ENCODE data around the gene NSD1.
A peak's percentile ranks its signal among the peaks of the same experiment; 100 is the strongest.
"Not testable (repeated sequence)": the region's sequence is repeated elsewhere in the genome, so short reads cannot be mapped to it uniquely, and the experiment has no call there.

NSD1 gene

DNA sequence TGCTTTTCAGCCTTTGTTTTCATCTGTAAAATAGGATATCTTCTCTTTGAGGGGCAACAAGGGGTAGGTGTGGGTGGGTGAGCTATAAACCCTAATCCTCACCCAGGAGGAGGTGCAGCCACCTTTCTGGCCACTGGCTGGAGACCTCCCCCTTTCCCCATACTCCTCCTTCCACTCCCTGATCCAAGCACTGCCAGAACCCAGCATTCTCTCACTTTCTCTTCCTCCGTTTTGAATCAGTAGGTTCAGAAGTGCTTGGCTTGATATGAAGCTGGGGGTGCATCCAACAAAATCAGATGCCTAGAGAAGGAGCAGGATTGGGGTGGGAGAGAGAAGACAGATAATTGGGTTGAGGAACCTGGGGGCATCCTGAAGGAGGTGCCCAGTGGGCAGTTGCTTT lies 6.8 kb upstream of the NSD1 start:
- DNase-seq (ENCODE audit: low spot score) = no peak

DNA sequence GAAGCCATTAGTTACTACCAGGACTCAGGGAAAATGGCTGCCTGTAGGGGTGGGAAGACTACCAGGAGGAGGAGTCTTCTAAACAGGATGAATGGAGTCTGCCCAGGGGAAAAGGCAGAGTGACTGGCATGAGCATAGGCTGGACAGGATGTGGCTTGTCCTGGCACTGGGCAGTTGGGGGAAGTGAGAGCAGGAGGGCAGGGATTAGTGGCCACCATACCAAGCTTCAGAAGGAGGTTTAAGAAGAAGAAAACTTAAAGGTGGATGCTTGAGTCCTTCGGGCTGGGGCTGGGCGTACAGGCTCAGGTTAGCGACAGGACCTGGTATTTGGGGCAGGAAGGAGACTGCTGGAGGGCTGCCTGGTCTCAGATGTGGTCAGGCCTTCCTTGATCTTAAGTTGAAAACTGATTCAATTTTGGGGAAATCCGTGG lies 5.0 kb upstream of the NSD1 start:
- peak; percentile 55 for DNase-seq (ENCODE audit: low spot score)

DNA sequence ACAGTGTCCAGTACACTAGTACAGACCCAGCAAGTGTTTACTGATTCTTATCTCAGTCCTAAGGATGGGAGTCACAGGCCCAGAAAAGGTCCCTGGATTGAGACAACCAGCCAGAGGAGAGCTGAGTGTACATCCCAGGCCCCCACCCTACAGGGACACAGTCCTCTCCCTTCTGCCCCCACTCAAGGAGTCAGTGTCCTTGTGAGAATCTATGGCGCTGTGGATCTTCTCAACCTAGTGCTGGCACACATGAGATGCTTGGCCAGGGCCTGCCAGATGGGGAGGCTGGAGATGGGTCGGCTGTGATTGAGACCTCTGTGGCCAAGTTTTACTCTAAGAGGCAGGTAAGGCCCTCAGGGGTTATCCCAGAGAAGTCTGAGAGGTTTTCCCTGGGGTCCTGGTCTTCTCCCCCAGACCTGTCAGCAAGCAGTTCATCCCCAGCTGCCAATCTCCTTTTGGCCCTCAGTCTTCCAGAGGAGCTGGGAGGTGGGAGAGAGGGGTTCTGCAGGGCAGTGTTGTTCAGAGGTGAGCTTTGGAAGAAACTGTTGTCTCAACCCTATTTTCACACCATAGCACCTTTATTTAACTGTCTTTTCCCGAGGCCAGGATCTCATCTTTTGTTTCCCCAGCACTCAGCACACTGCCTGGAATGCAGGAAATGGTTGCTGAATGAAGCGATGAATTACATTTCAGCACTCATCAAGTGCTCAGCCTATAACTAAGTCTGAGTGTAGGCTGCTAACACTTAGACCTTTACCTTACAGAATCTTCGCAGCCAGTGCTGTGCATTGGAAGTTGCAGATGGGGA lies 3.2 kb upstream of the NSD1 start:
- DNase-seq (ENCODE audit: low spot score) = peak; percentile 29

DNA sequence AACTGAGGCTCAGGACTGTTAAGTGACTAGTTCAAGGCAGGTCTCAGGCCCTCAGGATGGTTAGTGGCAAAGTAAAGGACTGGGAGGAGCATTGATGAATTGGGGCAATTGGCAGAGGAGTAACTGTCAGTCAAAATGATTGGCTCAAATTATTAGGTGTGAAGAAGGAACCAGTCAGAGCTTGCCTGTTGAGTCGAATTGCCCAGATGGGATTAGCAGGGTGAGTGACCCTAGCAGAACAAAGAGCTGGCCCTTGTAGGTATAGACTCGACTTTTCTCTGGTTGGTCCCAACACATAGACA lies 2.6 kb upstream of the NSD1 start:
- no peak for DNase-seq (ENCODE audit: low spot score)

DNA sequence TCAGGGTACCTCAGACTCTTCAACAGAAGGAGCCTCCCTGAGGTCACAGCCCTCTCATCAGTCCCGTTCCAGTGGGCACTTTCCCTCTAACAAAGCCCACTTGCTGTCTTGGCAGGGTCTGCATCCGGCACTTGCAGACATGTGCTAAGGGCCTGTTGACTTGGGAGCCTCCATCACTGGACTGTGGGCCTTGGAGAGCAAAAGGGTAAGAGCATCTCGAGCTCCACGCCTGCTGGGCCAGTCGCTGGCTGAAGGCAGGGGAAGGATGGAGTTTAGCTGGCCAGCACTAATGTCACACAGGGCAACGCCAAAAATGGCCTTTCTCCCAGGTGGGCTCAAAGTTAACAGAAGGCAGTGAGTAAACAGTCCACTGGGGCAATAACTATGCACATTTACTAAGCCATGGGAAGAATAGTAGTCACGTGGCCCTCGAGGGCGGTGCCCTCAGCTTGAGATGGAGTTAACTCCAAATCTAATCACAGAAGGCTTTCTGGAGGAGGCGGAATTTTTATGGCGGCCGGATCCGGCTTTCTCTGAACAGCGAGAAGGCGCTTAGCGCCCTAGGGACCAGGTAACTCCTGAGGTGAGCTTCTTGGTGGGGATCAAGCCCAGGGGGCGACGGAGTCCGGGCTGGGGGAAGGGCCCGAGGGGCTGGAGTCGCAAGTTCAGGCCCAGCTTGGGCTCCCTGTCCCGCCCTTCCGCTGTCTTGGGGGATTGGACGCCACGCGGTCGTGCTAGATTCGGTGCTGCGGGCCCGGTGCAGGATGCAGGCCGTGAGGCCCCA lies 2.0 kb upstream of the NSD1 start:
- no peak for DNase-seq (ENCODE audit: low spot score)

DNA sequence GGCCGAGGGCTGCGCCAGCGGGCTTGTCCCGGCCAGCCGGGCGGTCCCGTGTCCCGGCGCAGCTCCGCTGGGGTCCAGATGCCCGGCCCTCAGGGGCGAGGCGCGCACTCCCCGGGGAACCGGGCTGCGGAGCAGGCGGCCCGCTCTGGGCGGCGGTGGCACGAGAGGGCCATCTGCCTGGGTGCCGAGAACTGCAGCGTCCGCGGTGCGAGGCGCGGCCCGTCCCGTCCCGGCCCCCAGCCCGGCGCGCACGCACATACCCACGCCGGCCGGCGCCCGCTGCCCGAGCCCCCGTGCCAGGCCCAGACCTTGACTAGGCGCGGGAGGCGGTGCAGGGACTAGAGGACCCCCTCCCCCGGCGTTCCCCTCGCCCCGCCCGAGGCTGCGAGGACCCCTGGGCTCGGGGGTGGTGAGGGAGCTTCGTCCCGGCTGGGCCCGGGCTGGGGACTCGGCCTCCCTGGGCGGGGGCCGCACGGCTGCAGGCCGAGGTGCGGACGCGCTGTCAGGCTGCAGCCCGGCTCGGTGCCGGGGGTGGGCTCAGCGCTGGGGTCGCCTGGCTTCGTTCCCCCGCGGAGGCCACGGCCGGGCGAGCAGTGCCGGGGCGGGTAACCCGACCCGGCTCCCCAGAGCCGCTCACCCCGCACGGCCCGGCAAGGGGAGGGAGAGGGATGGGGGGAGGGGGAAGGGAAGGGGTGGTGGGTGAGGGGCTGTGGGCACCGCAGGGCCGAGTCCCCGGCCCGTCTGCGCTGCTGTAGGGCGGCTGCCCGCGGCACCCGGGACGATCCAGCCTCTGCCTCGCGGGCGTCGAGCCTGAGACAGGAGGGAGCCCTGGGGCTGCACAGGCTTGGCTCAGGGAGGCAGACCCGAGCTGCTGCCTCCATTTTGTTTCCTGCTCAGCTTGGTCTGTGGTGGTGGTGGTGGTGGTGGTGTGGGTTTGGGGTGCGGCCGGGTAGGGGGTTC lies 1.2 kb upstream of the NSD1 start:
- DNase-seq (ENCODE audit: low spot score) = no peak

DNA sequence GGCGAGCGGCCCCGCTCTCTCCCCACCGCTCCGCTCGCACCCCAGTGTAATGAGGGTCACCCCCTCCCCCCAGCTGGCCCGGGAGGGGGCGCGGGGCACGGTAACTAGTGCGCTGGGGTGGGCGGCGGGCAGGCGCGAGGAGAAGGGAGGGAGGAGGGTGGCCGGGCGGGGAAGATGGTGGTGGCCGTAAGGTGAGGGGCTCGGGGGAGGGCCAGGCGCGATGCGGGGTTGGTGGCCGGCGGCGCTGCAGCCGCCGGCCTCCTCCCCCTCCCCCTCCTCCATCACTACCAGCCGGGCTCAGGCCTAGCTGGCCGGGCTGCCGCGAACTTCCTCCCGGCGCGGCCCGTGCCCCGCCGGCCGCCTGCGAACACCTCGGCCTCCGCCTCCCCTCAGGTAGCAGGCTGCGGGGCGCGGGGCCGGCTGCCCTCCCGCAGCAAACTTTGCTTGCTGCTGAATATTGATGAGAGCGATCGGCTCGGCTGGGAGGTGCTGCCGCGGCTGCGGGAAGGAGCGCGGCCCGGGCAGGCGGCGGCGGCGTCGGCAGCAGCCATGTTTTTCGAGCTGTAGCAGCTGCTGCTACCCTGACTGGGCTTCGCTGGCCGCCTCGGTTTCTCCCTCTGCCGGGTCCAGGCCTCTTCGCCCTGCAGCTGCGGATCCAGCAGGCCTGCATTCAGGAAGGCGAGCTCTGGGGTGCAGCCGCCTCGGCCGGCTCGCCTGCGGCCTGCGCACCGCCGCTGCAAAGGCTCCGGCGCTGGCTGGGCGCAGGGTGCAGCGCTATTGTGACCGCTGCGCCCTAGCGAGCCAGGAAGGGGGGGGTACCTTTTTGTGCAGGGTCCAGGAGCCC lies 502 bp downstream of the NSD1 start:
- peak; percentile 53 for DNase-seq (ENCODE audit: low spot score)

DNA sequence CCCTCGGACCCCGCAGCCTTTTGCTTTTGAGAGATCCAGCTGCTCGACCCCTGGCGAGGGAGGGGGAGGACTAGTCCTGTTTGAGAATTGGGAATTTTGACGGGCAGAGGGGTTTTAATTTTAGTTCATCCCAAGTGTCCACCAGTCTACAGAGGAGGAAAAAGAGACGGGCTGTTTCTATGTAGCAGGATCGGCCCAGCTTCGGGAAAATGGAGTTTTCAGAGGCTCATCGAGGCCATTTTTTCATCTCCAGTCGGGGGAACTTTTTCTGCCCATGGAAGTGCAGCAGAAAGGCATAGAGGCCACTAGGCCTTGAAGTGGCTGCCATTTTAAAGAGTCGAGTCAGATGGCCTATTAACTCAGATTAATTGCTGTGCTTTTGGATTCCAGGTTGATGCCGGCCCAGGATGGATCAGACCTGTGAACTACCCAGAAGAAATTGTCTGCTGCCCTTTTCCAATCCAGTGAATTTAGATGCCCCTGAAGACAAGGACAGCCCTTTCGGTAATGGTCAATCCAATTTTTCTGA lies 1.2 kb downstream of the NSD1 start:
- DNase-seq (ENCODE audit: low spot score) = no peak

DNA sequence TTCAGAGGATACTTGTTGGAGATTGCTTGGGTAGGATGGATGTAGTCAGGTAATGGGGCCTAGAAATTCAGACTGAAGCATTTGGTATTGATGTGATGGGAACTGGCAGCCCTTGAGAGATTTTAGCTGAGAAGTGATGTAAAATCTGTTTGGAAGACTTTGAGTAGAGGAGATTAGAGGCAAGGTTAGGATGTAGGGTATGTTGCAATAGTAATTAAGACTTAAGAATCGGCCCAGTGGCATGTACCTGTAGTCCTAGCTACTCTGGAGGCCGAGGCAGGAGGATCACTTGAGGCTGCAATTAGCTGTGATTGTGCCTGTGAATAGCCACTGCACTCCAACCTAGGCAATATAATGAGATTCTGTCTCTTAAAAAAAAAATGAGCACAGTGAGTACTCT lies 6.7 kb downstream of the NSD1 start:
- DNase-seq (ENCODE audit: low spot score) = no peak

DNA sequence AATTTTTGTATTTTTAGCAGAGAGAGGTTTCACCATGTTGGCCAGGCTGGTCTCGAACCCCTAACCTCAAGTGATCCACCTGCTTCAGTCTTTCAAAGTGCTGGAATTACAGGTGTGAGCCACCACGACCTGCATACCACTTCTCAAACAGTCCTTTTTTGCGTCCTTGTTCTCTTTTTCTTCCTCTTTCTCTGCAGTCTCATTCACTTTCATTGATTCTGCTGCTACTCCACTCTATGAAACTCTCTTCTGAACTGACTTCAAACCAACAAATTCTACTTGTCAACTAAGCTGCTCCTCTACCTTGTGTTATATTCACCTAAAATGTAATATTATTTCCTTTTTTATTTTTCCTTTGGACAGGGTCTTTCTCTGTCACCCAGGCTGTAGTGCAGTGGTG lies 7.9 kb downstream of the NSD1 start:
- DNase-seq (ENCODE audit: low spot score) = no peak

DNA sequence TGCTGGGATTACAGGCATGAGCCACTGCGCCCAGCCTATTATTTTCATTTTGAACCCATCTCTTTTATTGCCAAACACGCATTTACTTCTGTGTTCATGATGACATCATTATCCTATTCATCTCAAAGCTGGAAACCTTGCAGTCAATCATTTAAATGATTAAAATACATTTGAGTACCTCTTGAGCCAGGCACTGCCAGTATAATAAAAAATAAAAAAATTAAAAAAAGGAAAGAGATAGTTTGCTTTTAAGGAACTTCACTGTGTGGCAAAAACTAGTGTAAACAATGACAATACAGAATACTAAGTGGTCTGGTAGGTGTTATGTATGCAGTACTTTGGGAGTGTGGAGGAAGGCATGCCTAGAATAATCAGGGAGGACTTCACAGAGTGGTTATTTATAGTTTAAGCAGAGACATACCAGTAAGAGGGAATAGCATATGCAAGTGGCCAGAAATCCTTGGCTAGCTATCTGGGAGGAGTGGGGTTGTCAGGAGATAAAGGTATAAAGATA lies 8.6 kb downstream of the NSD1 start:
- no peak for DNase-seq (ENCODE audit: low spot score)

DNA sequence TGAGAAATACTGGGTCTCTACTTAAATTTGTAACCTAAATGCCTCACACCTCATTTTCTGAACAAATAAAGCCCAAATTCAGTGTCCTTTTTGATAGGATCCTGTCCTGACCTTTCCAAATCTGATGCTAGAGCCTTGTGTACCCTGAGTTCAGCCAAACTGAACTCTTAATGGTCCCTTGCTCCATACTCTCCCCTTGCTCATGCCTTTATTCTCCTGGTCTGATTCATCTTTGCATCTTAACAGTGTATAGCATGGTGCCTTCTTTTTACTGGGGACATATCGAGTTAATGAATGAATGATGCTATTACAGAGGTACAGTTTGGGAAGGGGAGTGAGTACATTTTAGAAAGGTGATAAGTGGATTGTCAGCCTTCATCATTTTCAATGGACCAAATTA lies 9.2 kb downstream of the NSD1 start:
- no peak for DNase-seq (ENCODE audit: low spot score)

DNA sequence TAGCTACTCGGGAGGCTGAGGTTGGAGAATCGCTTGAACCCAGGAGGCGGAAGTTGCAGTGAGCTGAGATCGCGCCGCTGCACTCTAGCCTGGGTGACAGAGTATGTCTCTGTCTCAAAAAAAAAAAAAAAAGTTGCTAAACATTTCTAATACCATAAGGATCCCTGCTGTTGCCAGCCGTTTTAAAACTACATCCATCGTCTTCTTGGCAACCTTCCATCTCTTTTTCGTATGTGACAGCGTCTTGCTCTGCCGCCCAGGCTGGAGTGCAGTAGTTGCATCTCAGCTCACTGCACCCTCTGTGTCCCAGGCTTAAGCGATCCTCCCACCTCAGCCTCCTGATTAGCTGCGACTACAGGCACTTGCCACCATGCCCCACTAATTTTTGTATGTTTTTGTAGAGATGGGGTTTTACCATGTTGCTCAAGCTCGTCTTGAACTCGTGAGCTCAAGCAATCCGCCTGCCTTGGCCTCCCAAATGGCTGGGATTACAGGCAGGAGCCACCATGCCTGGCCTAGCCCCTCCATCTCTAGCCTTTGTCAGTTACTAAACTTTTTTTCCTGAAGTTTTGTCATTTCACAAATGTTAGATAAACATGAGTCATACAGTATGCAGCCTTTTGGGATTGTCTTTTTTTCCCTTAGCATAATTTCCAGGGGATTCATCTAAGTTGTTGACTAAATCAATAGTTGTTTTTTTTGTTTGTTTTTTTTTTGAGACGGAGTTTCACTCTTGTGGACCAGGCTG lies 13.5 kb downstream of the NSD1 start:
- no peak for DNase-seq (ENCODE audit: low spot score)

DNA sequence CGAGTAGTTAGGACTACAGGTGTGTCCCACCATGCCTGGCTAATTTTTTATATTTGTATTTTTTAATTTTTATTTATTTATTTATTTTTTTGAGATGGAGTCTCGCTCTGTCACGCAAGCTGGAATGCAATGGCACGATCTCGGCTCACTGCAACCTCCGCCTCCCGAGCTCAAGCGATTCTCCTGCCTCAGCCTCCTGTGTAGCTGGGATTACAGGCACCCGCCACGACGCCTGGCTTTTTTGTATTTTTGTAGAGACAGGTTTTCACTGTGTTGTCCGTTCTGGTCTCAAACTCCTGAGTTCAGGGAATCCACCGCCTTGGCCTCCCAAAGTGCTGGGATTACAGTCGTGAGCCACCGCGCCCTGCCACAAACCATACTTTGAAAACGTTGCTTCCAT lies 16.5 kb downstream of the NSD1 start:
- DNase-seq (ENCODE audit: low spot score) = not testable (repeated sequence)

DNA sequence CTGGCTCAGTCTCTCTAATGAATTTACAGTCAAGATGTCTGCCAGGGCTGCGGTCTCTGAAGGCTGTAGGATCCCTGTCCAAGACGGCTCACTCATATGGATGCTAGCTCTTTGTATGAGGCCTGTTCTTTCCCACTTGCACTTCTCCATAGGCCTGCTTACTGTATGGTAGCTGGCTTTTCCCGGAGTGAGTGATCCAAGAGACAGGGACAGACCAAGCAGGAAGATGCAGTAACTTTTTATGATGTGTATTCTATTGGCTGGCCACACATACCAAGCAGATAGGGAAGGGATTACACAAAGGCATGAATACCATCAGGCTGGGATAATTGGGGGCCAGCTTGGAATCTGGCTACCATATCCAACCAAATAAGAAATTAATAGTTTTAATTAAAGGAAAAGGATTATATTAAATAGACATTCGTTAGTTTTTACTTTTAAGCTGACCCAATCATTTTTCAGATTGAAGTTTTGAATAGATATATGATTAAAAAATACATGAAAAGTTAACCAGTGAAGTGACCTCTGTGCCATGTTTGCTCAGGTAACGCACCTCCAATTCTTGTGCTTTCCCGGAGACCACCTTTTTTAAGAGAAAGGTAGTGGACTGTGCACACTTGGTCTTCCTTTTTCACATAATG lies 20.6 kb downstream of the NSD1 start:
- no peak for DNase-seq (ENCODE audit: low spot score)

DNA sequence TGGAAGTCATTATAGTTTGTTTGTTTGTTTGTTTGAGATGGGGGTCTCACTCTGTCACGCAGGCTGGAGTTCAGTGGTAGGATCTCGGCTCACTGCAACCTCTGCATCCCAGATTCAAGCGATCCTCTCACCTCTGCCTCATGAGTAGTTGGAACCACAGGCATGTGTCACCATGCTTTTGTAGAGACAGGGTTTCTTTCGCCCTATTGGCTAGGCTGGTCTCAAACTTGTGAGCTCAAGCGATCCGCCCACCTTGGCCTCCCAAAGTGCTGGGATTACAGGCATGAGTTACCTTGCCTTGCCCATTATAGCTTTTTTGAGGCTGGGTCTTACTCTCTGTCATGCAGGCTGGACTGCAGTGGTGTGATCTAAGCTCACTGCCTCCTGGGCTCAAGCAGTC lies 28.8 kb downstream of the NSD1 start:
- peak; percentile 32 for DNase-seq (ENCODE audit: low spot score)

DNA sequence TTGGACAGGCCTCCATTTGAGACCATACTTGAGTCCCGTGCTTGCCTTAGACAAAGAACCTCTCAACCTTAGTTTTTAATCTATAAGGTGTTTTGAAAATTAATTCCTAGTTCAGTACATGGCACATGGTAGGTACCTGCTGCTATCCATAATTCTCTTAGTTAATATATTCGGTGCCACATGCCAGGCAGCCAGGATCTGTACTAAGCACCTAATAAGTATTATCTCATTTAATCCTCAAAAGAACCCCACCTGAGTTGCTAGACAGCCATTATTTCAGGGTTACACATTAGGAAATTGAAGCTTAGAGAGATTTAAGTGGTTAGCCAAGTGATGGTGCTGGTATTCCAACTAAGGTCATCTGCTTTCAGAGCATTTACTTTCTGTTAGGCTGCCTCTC lies 29.9 kb downstream of the NSD1 start:
- no peak for DNase-seq (ENCODE audit: low spot score)

DNA sequence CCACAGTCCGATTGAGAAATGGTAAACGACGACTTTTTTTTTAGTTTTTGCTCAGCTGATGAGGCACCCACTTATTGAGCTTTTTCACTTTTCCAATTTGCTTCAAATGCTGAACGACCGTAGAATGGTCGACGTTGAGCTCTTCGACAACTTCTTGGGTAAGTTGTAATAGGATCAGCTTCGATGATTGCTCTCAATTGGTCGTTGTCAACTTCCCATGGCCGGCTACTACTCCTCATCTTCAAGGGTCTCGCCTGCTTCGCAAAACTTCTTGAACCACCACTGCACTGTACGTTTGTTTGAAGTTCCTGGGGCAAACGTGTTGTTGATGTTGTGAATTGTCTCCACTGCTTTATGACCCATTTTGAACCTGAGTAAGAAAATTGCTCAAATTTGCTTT lies 35.7 kb downstream of the NSD1 start:
- DNase-seq (ENCODE audit: low spot score) = no peak

DNA sequence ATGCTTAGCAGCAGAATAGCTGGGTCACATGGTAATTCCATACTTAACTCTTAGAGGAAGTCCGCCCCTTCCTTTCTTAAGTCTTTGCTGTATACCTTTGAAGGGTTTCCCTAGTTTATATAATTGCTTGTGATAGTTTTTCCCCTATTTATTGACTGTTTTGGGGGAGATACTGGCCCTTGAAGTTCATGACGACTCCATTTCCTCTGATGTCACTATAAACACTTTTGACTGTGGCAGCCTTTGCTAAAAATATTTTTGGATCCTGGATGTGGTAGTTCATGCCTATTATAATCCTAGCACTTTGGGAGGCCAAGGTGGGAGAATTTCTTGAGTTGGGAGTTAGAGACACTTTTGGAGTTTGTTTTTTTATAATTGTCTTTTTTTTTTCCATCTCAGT lies 38.4 kb downstream of the NSD1 start:
- no peak for DNase-seq (ENCODE audit: low spot score)

DNA sequence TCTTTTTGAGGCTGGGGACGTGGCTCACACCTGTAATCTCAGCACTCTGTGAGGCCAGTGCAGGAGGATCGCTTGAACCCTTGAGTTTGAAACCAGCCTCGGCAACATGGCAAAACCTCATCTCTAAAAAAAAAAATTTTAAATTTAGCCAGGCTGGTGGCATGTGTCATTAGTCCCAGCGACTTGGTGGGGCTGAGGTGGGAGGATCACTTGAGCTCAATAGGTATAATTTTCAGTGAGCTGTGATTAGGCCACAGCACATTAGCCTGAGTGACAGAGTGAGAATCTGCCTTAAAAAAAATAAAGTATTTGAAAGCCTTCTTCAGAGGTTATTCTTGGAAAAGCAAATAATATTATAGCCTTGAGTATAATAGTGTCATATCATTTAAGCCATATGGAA lies 41.8 kb downstream of the NSD1 start:
- no peak for DNase-seq (ENCODE audit: low spot score)

Data from kidney tubule cell (primary cell).